GM10248 (cell line): ENCODE data around the gene AKAP7.
"Not testable (repeated sequence)": the region's sequence is repeated elsewhere in the genome, so short reads cannot be mapped to it uniquely, and the experiment has no call there.

Experiments used
- CTCF ChIA-PET: fragments of 300-600 bp; sonication (Branson Sonifier 250); formaldehyde crosslinking; extraction: SDS; loops from one replicate; lab custom pipeline; 2021; ENCODE audit warnings: antibody characterized with exemption; lab: Yijun Ruan, JAX
- POLR2A ChIA-PET: fragments of 350-650 bp; sonication (Branson Sonifier 250); formaldehyde crosslinking; extraction: SDS; loops from one replicate; lab custom pipeline; 2020; ENCODE audit warnings: antibody characterized with exemption; lab: Yijun Ruan, JAX
- DNase-seq: peaks from one replicate; pipeline ENCODE4 v3.0.0; 2012; ENCODE audit errors: extremely low spot score
- CTCF ChIP-seq: IDR thresholded peaks from 2 replicates; pipeline ENCODE4 v1.5.1; 2012; ENCODE audit warnings: mild to moderate bottlenecking, low read depth; ENCODE audit errors: extremely low read depth, missing control alignments, control extremely low read depth

The AKAP7 gene

GRCh38 chr6:131258010-131258652 lies 122.9 kb downstream of the AKAP7 start:
- CTCF ChIA-PET = interaction anchor here (1.5 kb wide), 1 partner anchor 9 kb away, joined by 4 read pairs; no protein-coding TSS in a partner anchor
- TF ChIP-seq CTCF = no peak
- POLR2A ChIA-PET = no interaction called here
- DNase-seq = no peak

GRCh38 chr6:131258816-131259476 lies 123.7 kb downstream of the AKAP7 start:
- POLR2A ChIA-PET = no interaction called here

GRCh38 chr6:131260960-131261359 lies 125.7 kb downstream of the AKAP7 start:
- POLR2A ChIA-PET, DNase-seq, CTCF ChIA-PET: not testable (repeated sequence)

More at GRCh38 chr6:131258816-131259476, 123.7 kb downstream of the AKAP7 start:
- CTCF ChIA-PET = interaction anchor here (1.5 kb wide), 1 partner anchor 8 kb away, joined by 4 read pairs; no protein-coding TSS in a partner anchor
- DNase-seq = no peak
- TF ChIP-seq CTCF = no peak

GRCh38 chr6:131262060-131262459 lies 126.8 kb downstream of the AKAP7 start:
- no peak for DNase-seq
- POLR2A ChIA-PET = no interaction called here
- TF ChIP-seq CTCF = no peak
- CTCF ChIA-PET = no interaction called here

- DNase-seq = no peak
- POLR2A ChIA-PET = no interaction called here
- CTCF ChIA-PET = interaction anchor here (2.4 kb wide), 1 partner anchor 10 kb away, joined by 8 read pairs; no protein-coding TSS in a partner anchor
- TF ChIP-seq CTCF = no peak
These were observed 130.7 kb downstream of the AKAP7 start for GRCh38 chr6:131265939-131266338.

GRCh38 chr6:131268303-131268702 lies 133.0 kb downstream of the AKAP7 start:
- ChIA-PET POLR2A (no interaction called here), CTCF (no interaction called here)
- no peak for DNase-seq
- no peak for TF ChIP-seq CTCF
